Stimulated activated CD4-positive, alpha-beta T cell treated with anti-CD3 and anti-CD28 coated beads, Interleukin-4, amount 100 ng/mL, for 48 hours (primary cell): ENCODE data around the gene NEURL4.
A peak's percentile ranks its signal among the peaks of the same experiment; 100 is the strongest.

ENCODE experiments used
- DNase-seq, 2 donors: peaks; one replicate each; pipeline ENCODE4 v3.0.0-alpha.2; 2020; ENCODE audit warnings: low read depth in 2 of 2

The NEURL4 gene

DNA sequence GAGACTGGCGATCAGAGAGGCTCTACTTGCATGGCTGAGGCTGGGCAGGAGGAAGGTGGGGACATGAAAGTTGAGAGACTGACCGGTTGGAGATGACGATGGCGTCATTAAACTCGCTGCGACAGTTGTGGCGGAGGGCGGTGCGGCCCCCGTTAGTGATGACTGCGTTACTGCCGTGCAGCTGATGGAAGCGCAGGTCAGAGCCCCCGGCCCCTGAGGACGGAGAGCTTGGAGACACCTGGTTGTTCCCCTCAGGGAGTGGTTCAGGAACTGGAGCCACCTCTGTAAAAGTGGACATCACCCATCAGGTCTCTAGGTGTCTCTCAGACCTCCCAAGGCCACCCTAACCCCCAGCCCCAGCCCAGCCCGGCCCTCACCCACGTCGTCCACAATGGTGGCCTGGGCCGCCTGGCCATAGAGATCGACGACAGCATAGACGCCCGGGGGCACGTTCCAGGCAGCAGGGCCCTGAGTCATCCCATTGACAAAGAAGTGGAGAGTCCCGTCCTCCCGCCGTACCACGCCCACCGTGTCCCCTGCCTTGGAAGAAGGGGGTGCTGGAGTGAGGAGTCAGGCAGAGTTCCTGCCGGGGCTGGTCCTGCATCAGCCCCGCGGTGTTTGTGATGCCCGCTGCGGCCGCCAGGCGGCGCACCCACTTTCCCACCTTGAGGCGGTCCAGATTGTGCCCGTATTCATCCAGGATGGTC, 5.3 kb downstream of the NEURL4 start:
- peak; percentile 46 to 60 for DNase-seq

DNA sequence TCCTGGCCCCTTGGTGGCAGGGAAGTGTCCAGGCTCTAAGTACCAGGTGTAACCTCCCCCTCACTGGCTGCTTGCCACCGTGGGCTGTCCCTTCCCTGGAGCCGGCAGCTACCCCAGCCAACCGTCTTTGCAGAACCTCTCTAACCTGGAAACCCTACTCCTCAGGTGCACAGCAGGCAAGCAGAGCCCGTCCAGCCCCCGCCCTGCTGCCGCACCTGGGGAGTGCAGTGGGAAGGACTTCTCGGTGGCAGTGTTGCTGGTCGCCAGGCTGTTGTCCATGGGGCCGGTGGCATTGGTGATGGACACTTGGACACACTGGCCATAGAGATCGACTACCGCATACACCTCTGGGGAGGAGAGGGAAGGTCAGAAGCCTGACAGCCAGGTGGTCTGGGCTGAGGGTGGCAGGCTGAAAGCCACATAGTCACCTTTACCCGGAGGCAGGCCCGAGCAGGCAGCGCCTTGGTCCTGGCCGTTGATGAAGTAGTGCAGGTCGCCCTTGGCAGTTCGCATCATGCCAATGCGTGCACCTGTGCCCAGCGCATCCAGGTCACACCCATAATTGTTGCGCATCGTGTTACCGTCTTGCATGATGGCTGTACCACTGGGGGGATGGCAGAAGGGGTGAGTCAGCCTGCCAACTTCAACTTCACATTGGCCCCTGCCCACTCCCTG, 6.5 kb downstream of the NEURL4 start:
- no peak for DNase-seq

DNA sequence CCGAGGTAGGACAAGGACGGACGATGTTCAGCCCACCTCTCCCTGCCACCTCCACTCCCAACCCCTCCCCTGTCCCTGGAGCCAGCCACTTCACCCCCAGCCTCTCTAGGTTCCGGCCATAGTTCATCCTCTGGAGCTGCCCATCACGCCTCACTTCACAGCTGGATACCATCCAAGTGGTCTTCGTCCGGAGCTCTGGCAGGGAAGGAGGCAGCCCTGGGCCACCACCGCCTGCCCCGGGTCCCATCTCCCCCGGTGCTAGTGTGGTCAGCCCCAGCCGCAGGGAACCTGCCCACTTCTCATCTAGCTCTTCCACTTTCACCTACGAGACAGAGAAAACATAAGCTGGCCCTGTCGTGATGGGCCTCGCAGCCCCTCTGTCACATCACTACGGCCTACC, 7.7 kb downstream of the NEURL4 start:
- no peak for DNase-seq

DNA sequence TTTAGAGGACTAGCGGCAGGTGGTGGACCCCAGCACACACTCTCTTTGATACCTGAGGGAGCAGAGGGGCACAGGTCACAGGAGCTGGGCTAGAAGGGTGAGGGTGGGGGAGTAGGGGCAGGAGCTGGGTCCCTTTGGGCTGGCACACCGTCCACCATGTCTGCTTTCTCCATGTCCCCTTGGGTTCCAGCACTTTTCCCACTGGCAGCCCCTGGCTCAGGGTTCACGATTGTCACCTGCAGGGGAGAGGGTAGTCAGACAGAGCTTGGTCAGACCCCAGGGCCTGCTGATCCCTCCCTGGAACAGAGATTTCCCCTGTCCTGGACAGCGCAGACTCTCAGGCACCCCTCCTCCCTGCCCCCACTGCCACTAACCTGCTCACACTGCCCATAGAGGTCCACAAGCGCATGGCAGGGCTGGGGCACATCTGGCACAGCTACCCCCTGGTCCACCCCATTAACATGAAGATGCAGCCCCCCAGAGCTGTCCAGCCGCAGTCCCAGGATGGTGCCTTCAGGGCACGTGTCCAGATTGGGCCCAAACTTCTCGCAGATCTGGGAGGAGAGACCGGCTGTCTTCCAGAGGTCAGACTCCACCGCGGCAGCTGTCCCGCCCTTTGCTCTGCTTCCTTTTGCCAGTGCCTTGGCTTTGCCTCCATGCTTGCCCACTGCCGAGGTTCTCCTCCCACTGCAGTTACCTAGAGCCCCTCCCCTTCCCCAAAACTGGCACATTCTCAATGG, 10.8 kb downstream of the NEURL4 start:
- no peak for DNase-seq

DNA sequence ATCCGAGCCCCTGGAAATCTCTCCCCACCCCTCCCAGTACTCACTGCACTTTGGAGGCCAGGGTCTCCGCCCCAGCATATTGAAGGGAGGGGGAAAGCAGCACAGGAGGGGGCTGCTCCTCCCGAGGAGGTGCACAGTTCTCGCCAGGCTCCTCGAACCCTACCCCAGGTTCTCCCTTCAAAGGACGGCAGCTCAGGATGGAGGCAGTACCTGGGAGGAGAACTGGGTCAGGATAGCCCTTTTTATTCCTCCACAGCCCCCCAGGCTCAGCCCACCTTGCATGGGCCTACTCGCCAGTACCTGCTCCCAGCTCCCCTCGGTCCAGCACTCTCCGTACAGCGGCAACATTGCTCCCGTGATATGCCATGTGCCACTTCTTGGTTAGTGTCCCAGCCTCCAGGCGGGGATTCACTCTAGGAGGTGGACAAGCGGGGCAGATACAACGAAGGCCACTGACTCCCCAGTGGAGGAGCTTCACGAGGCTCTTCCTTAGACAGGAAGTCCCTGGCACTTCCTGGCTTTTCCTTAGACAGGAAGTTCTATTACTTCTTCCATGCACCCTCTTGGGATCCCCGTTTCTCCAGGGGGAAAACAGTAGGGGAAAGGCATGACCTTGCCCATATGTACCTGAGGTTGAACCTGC, 11.9 kb downstream of the NEURL4 start:
- DNase-seq: no peak

DNA sequence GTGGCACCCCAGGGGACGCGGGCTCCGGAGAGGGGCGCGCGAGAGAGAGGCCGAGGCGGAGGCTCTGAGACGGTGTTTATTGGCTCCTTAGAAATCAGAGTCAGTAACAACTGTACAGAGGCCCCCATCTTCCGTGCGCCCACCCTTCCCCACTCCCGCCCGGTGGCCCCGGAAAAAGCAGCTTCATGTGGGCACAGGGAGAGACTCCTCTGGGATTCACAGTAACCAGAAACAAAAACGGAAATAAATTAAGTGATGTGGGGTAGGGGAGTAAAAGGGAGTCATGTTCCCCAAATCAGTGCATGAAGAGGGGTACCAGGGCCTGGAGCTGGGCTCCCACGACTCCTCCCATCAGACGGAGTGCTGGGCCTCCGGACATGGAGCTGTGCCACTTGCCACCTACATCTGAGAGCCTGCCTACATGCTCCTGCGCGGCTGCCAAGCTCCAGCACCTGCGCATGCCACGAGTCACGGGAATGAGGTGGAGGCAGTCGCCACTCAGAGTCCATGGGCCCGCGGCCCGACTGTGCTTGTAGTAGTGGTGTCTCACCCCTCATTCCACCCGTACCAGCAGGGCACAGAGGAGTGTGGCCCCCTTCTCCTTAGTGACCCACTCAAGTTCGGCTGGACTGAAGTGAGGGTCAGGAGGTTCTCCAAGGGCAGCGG, 13.4 kb downstream of the NEURL4 start:
- DNase-seq: no peak

DNA sequence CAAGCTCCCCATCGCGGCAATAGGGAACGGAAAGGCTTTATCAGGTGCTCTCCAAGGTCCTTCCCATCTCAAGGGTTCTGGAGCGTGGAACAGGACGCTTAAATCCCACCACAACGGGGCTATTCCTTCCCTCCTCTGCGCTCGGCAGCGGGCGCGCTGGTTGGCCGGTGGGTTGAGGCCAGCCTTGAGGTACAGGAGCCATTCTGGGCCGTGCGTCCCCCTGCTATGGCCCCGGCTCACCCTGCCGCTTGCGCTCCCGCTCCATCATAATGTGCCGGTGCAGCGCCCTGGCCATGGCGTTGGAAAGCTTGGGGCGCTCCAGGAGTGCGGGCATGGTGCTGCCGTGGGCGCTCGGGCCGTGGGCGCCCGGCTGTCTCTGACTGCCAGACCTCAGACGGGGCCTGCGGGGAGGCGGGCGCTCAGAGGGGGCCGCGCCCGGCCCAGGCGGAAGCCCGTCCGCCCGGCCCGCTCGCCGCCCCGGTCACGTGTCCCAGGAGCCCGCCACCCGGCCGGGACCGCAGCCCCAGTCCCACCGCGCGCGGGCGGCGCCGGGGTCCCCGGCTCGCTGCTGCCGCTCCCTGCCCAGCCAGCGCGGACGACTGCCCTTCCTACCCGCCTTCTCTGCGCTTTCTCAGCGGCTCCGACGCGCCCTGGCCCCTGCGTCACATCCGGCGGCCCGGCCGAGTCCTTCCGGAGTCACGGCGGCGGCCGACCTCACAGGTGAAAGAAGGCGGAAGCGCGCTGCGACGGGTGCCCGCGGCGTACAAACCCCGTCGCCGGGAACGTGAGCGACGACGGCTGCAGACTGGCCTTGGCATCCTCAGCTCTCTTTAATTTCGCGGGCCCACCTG, 14.2 kb downstream of the NEURL4 start, which contains the start of gene GPS2:
Gene GPS2 (minus strand): TSS at position 642 of the 851 bp plus-strand sequence. CDS start 308 bp downstream, at position 334.
- DNase-seq: peak; percentile 92 to 94

DNA sequence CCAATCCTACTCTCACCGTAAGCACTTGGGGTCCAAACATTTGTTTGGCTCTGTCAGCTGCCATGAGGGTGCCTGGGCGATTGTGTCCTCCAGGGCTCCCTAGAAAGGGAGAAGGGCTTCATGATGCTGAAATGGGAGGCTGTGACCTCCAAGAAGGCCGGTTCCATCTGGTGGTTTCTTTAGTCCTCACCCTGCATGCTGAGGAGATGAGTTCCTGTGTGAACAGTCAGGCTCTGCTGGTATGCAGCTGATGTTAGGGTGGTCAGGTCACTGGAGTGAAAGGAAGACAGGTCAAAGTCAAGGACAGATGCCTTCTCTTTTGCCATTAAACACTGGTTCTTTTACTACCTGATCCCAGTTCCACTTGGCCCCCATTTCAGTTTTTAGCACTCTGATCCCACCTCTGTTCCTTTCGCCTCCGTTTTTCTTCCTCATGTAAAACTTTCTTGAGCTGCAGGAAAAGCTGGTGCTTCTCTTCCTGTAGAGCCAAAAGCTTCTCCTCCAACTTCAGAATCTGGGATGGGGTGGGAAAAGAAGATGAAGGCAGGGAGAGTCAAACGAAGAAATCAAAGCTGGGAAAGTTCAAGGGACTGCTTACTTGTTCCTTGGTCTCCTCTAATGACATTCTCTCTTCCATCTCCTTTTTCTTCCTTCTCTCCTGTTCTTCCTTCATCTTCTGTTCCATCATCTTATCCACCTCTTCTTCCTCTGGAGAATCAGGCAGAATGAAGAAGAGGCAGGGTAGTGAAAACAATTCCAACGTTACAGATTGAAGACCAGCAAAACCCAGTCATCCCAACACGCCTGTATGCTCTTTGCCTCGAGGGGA, 15.0 kb downstream of the NEURL4 start:
- DNase-seq: no peak

DNA sequence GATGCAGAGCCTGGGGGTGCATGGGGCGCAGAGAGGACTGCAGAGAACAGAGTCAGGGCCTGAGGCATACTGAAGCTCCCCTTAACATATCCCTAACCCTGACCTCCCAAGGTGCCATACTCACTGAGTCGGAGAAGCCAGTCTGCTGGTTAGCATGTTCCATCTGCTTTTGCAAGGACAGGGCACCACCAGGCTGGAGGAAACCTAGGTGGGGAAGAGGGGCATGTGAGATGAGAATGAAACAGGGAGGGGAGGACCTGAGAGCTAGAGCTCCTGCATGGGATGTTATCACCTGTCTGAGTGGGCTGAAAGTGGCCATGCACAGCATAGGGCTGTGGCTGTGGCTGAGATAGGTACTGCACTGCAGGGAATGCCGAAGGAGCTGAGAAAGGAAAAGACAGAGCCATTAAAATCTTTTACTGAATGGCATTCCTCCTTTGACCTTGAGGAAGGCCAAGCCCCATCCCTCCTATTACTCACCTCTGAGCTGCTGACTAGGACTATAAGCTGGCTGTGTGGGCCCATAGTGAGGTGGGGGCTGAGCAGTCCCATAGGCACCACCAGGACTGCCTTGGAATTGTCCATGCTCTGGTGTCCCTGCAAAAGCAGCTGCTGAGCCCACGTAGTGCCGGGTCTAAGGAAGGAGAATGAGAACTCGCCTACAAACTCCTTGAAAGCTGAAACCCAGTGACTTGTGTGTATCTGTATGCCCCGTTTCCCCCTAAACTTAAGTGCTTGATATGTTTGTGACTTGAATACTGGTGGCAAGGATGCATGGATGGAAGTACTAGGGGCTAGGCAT, 15.8 kb downstream of the NEURL4 start:
- DNase-seq: no peak

DNA sequence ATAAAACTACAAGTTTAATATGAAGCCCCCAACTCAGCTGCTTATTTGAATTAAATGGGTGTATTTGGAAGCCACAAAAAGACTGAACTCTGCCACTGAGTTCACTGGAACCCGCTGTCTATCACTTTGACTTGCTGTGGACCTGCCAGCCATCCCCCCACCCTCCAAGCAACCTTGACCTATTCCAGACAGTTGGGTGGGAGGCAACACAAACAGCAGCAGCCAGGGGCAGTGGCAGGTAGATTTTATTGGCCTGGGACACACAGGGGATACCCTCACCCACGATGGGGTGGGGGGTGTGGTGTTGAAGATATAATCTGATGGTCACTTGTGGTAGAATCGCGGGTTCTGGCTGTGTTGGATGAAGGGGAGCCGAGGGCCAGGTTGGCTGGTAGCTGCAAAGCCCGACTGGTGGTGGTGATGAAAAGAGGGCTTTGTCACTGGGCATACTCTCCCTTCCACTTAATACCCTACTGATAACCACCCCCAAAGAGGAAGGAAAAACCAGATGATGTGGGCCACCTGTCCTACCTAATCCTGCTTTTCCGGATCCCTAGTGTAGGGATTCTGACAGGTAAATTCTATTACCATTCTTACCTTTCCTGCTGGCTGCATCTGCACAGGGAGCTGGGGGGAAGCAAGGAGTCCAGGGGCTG, 16.6 kb downstream of the NEURL4 start:
- DNase-seq: no peak

DNA sequence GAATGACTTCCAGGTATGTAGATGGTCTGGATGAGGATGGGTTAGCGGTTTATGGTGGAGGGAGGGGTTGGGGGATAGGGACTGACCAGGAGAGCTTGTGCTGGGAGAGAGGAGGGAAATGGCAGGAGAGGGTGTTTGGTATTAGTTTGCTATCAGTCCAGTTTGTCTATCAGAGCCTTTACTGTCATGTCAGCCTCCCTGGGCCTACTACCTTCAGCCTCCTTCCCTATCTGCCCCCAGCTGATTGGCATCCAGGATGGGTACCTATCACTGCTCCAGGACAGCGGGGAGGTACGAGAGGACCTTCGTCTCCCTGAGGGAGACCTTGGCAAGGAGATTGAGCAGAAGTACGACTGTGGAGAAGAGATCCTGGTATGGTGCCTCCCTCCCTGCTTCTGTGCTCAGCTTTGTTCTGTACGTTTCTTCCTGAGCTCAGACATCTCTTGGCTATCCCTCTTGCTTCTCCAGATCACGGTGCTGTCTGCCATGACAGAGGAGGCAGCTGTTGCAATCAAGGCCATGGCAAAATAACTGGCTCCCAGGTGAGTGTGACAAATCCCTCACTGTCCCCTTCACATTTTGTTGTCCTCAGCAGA, 17.9 kb downstream of the NEURL4 start:
- no peak for DNase-seq

DNA sequence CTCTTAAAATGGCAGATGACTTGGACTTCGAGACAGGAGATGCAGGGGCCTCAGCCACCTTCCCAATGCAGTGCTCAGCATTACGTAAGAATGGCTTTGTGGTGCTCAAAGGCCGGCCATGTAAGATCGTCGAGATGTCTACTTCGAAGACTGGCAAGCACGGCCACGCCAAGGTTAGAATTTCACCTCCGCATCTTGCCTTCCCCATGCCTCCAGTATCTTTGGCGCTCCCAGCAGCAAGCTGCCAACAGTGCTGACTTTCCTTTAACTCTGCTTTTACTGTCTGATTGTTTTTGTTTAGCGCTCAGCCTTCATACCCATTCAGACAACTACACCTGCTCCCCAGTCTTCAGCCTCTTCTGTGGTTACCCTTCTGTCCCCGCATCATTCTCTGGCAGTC, 19.5 kb downstream of the NEURL4 start:
- DNase-seq: no peak

DNA sequence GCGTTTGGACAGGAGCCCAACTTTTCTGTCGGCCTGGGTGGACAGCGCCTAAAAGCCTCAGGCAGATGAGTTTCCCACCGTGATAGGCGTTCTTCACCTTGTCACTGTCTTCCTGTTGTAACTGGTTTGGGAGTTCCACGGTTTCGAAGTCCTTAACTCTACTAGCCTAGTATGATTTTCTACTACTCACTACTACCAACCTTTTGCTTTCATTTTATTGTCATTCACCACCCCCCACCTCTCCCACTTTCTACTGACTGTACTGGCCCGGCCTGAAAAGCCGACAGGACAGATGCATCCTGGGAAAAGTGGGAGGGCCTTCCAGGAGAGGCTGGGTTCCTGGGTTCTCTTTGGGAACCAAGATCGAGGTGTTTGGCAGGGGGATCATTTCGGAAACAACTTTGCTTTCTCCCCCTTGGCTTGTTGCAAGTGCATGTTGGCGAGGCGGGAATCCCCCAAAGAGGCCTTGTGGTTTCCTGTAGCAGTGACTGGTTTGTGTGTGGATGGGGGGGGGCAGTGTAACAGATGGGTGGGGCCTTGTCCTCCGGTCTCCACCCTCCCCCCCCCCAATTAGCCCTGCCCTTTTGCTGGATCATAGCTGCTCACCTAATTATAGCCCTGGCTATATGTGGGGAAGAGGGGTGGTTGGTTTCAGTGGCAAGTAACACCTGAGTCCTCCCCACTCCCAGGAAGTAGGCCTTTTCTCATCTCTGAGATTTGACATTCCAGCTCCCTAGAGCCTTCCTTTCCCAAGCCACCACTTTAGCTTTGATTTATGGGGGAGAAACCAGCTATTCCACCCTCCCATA, 20.3 kb downstream of the NEURL4 start:
- DNase-seq: peak; percentile 61 to 75

DNA sequence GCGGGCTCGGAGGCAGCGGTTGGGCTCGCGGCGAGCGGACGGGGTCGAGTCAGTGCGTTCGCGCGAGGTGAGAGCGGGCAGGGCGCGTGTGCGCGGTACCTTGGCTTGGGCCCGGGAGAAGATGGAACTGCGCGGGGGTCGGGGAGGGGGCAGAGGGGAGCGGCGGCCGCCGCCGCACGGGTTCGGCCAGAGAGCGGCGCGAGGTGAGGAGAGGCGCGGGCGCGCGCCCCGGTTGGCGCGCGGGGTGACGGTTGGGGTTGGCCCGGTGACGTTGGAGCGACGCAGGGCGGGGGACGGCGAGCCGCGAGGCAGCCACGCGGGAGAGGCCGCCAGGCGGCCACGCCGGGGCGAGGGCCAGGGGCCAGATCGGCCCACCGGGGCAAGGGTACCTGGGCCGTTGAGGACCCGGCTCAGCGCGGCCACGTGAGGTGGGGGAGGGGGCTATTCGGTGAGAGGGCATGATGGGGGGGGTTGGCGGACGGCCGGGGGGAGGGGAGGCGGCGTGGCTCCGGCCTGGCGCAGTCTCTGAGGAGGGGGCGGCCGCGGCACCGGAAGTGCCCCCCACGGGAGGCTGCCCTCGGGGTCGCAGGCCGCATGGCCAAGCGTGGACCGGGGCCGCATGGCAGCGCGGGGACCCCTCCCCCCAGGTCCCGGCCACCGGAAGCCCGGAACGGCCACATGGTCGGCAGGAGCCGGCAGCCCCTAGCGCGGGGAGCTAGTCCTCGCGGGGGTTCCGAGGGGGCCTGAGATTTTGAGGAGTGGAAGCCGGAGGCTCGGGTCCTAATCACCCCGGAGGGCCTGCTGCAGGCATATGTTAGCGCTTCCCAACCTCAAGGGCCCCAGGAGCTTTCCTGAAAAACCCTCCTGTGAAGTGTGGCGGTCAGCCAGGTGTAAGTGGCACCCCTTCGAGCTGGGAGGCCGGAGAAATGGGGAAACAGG, 21.2 kb downstream of the NEURL4 start:
- peak; percentile 33 to 37 for DNase-seq

DNA sequence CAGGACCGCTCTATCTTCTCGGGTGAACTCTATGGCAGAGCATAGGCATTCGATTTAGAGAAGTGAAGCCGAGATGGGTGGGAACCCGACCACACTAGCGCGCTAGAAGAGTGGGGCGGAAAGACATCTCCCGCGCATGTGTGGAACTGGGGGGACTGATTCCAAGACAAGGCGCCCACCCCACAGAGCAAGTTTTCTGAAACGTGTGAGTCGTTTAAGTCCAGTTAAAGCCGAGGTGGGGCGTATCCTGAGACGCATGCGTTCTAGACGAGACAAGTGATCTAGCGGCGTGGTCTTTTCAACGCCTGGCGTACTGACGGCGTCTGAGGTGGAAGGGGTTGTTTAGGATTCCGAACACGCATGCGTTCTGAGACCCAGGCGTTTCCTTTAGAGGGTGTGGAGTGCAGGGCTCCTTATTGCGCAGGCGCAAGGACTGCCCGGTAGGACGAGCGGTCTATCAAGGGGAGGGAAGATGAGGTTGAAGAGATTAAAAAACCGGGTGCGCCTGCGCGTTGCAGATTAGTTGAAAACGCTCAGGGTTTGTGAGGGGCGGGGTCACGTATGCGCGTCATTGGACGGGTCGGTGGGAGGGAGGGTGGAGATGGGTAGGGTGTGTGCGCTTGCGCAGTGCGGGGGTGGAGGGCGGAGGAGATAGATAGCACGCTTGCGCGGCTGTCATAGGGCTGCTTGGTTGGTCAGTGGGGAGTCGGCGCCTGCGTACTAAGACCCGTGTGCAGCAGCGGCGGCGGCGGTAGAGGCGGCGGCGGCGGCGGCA, 22.0 kb downstream of the NEURL4 start, which contains the start of gene EIF5A:
Gene EIF5A (plus strand): TSS at position 718 of the 775 bp plus-strand sequence. CDS start 2,008 bp downstream, outside the sequence.
- peak; percentile 100 for DNase-seq
